OCI-LY7 (cell line): ENCODE measurements around the gene METTL23. TPM values are rescaled to one million over a fixed set of nuclear protein-coding genes. Genes with fewer than 3 reads are reported as not detected.

ENCODE experiments used
- BruUV-seq: library from RNA; stranded (reverse); fragments of 400-500 nt; replicated peaks from 2 replicates; lab custom pipeline; 2021; lab: Mats Ljungman, UMichigan
- CTCF ChIA-PET: fragments of 300-600 bp; sonication (Branson Sonifier 250); formaldehyde crosslinking; loops from one replicate; lab custom pipeline; 2022; ENCODE audit warnings: antibody characterized with exemption; ENCODE audit not compliant: unreplicated experiment; lab: Charles Lee
- POLR2A ChIA-PET: fragments of 300-600 bp; sonication (Branson Sonifier 250); formaldehyde crosslinking; loops from one replicate; lab custom pipeline; 2022; ENCODE audit warnings: antibody characterized with exemption; lab: Charles Lee
- DNase-seq: peaks from one replicate; pipeline ENCODE4 v3.0.0-alpha.2; 2015; ENCODE audit warnings: low spot score
- H2AFZ ChIP-seq: fragments of 200-600 bp; sonication (generic), shearing (Covaris generic); 2 replicates; pipeline ENCODE4 v1.6.1; 2014; ENCODE audit warnings: mild to moderate bottlenecking, antibody characterized with exemption, low read length, moderate library complexity
- H3K27ac ChIP-seq: fragments of 200-600 bp; sonication (generic); 2 replicates; pipeline ENCODE4 v1.5.1; 2014; ENCODE audit warnings: mixed run types, low read depth, mild to moderate bottlenecking, moderate library complexity, low read length, inconsistent platforms; ENCODE audit not compliant: poor library complexity, severe bottlenecking
- H3K36me3 ChIP-seq: fragments of 200-600 bp; sonication (generic); 2 replicates; pipeline ENCODE4 v1.6.1; 2014; ENCODE audit warnings: mild to moderate bottlenecking, antibody characterized with exemption, low read length, moderate library complexity, mixed read lengths; ENCODE audit not compliant: insufficient read depth
- H3K4me1 ChIP-seq: fragments of 200-600 bp; sonication (generic); 2 replicates; pipeline ENCODE4 v1.5.1; 2014; ENCODE audit warnings: mild to moderate bottlenecking, low read length; ENCODE audit not compliant: insufficient read depth, poor library complexity, severe bottlenecking
- H3K4me2 ChIP-seq: fragments of 200-600 bp; sonication (generic); 2 replicates; pipeline ENCODE4 v1.6.1; 2014; ENCODE audit warnings: mild to moderate bottlenecking, low read length
- H3K4me3 ChIP-seq: fragments of 200-600 bp; sonication (generic); 2 replicates; pipeline ENCODE4 v1.5.1; 2014; ENCODE audit warnings: mild to moderate bottlenecking, low read depth, low read length; ENCODE audit not compliant: poor library complexity, severe bottlenecking
- H3K79me2 ChIP-seq: fragments of 200-600 bp; sonication (generic); 2 replicates; pipeline ENCODE4 v1.6.1; 2016; ENCODE audit warnings: low read depth, mild to moderate bottlenecking, low read length, moderate library complexity, mixed read lengths; ENCODE audit not compliant: insufficient read depth
- H3K9me2 ChIP-seq: fragments of 200-600 bp; sonication (generic); 2 replicates; pipeline ENCODE4 v1.6.1; 2016; ENCODE audit warnings: mild to moderate bottlenecking, low read length, mixed read lengths; ENCODE audit not compliant: insufficient read depth
- H3K9me3 ChIP-seq: fragments of 200-600 bp; sonication (generic); 2 replicates; pipeline ENCODE4 v1.6.1; 2014; ENCODE audit warnings: mild to moderate bottlenecking, mixed run types, low read length, mixed read lengths
- H4K20me1 ChIP-seq: fragments of 200-600 bp; sonication (generic); 2 replicates; pipeline ENCODE4 v1.6.1; 2014; ENCODE audit warnings: mild to moderate bottlenecking, antibody characterized with exemption, low read length, moderate library complexity, mixed read lengths; ENCODE audit not compliant: insufficient read depth
- EZH2phosphoT487 ChIP-seq: fragments of 200-600 bp; sonication (generic); IDR thresholded peaks from 2 replicates; pipeline ENCODE4 v1.6.1; 2018; ENCODE audit warnings: low read depth, borderline replicate concordance, mild to moderate bottlenecking, mixed run types, antibody characterized with exemption, low read length, moderate library complexity, mixed read lengths
- intact Hi-C: fragments of 100-400 bp; cut with micrococcal nuclease; formaldehyde crosslinking; loops from one replicate; pipeline ENCODE4 v1.10.0; 2022; ENCODE audit not compliant: unreplicated experiment
- total RNA-seq, 2 experiments: library from RNA; depleted of rRNA in 1 of 2; stranded (reverse); fragments of >200 nt in 1 of 2; shearing (Covaris generic) in 1 of 2; gene quantifications; 2 replicates each; pipeline ENCODE4 v1.2.3, GENCODE V29; 2014 to 2022
- TF ChIP-seq, protein P1 (sequence below): fragments of 200-600 bp; sonication (generic); conservative IDR thresholded peaks from 2 replicates; pipeline ENCODE4 v1.5.1; 2014; ENCODE audit warnings: mild to moderate bottlenecking, antibody characterized with exemption, low read length, moderate library complexity, mixed read lengths

Gene METTL23
- total RNA-seq, 2 experiments from 2014 or later, result 82.7 to 93.7 TPM

GRCh38 chr17:76737082-76737675 lies 10.5 kb downstream of the METTL23 start, which contains the start of gene SRSF2:
Gene SRSF2 (minus strand): TSS chr17:76737331. CDS start chr17:76737160, 171 bp downstream.
- no TSS peak for BruUV-seq
- TF ChIP-seq, protein P1, sequence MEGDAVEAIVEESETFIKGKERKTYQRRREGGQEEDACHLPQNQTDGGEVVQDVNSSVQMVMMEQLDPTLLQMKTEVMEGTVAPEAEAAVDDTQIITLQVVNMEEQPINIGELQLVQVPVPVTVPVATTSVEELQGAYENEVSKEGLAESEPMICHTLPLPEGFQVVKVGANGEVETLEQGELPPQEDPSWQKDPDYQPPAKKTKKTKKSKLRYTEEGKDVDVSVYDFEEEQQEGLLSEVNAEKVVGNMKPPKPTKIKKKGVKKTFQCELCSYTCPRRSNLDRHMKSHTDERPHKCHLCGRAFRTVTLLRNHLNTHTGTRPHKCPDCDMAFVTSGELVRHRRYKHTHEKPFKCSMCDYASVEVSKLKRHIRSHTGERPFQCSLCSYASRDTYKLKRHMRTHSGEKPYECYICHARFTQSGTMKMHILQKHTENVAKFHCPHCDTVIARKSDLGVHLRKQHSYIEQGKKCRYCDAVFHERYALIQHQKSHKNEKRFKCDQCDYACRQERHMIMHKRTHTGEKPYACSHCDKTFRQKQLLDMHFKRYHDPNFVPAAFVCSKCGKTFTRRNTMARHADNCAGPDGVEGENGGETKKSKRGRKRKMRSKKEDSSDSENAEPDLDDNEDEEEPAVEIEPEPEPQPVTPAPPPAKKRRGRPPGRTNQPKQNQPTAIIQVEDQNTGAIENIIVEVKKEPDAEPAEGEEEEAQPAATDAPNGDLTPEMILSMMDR, result no peak
- TF ChIP-seq EZH2phosphoT487, result no peak
- CTCF ChIA-PET, result interaction anchor here (0.6 kb wide), 1 partner anchor 356 kb away, joined by 3 read pairs; no protein-coding TSS in a partner anchor

DNA sequence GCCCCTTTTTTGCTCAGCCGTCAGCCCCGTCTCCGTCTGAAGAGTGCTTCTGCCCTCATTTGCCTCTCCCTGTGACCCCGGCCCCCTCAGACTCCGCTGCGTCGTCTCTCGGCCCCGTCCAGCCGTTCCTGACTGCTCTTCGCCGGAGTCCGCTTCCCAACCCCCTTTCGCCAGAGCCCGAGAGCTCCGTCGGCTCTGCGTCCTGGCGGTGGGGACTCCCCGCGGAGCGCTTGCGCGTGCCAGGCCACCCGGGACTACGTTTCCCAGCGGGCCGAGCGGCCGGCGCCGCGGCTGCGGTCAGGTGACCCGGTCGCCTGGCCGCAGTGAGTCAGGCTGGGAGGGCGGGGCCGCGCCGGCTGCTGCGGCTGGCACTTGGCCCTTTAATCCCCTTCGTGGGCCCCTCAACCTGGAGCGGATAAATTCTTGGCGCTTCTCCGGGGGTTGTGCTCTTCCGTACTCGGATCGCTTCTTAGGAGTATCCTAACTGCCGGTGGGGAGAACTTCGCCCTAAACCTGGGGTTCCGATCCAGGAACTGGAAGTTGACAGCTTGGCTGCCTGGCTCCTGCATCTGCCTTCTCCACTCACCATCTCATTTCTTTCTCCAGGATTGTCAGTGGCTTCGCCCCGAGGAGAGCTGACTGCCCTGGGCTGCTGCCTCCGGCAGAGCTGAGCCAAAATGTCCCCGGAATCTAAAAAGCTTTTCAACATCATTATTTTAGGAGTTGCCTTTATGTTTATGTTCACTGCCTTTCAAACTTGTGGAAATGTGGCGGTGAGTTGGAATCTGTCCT lies 11.2 kb downstream of the METTL23 start, which contains the start of gene MFSD11:
Gene MFSD11, plus strand, starts transcription at position 444 of the 792 bp plus-strand sequence. Its CDS starts 234 bp downstream, at position 678.
- peak; percentile 96 for DNase-seq
- no TSS peak for BruUV-seq
- TF ChIP-seq EZH2phosphoT487, result no peak
- TF ChIP-seq, protein P1, result no peak
- Histone ChIP-seq H3K9me3 (no peaks in the 10 kb centered on the region), H4K20me1 (peaks cover 33% of the 10 kb centered on the region), H3K79me2 (peaks cover 74% of the 10 kb centered on the region), H3K4me3 (peak within 1 kb of the TSS; percentile 77), H2AFZ (peak within 1 kb of the TSS; percentile 44; the same call in 1 of the 2 replicates), H3K4me1 (peaks cover 46% of the 10 kb centered on the region), H3K27ac (peak within 1 kb of the TSS; percentile 92), H3K4me2 (peak within 1 kb of the TSS; percentile 96), H3K9me2 (no peaks in the 10 kb centered on the region), H3K36me3 (peaks cover 69% of the 10 kb centered on the region)
- ChIA-PET CTCF (interaction anchor here (1.1 kb wide), 1 partner anchor 11 kb away, joined by 3 read pairs; the partner anchor contains the start of gene METTL23), POLR2A (interaction anchor here (0.7 to 2.6 kb wide), 7 partner anchors 10 to 67 kb away, joined by 3 to 12 read pairs (median 4); no protein-coding TSS in a partner anchor)
- intact Hi-C loops, result loop anchor here (1.0 to 10.0 kb wide), 8 partner anchors 12 to 1073 kb away; partner anchors contain the start of genes JMJD6, METTL23, RECQL5 and SAP30BP

More at GRCh38 chr17:76737082-76737675, 10.5 kb downstream of the METTL23 start, which contains the start of gene SRSF2:
- H2AFZ ChIP-seq, result peak within 1 kb of the TSS; percentile 44; the same call in 1 of the 2 replicates
- peak within 1 kb of the TSS; percentile 96 for H3K4me2 ChIP-seq
- no peaks in the 10 kb centered on the region for H3K9me3 ChIP-seq
- H3K27ac ChIP-seq, result peak within 1 kb of the TSS; percentile 92
- H3K4me1 ChIP-seq, result peaks cover 53% of the 10 kb centered on the region
- peak within 1 kb of the TSS; percentile 77 for H3K4me3 ChIP-seq
- H3K9me2 ChIP-seq, result no peaks in the 10 kb centered on the region
- POLR2A ChIA-PET, result interaction anchor here (0.7 to 2.6 kb wide), 4 partner anchors 9 to 66 kb away, joined by 3 to 12 read pairs (median 7); no protein-coding TSS in a partner anchor
- DNase-seq, result peak; percentile 100
- intact Hi-C loops, result loop anchor here (1.0 to 10.0 kb wide), 8 partner anchors 11 to 1072 kb away; partner anchors contain the start of genes JMJD6, METTL23, RECQL5 and SAP30BP
- H3K36me3 ChIP-seq, result peaks cover 70% of the 10 kb centered on the region
- peaks cover 80% of the 10 kb centered on the region for H3K79me2 ChIP-seq
- H4K20me1 ChIP-seq, result peaks cover 36% of the 10 kb centered on the region
